Measurements from ENCODE around the gene MYBPHL.

MYBPHL gene

DNA sequence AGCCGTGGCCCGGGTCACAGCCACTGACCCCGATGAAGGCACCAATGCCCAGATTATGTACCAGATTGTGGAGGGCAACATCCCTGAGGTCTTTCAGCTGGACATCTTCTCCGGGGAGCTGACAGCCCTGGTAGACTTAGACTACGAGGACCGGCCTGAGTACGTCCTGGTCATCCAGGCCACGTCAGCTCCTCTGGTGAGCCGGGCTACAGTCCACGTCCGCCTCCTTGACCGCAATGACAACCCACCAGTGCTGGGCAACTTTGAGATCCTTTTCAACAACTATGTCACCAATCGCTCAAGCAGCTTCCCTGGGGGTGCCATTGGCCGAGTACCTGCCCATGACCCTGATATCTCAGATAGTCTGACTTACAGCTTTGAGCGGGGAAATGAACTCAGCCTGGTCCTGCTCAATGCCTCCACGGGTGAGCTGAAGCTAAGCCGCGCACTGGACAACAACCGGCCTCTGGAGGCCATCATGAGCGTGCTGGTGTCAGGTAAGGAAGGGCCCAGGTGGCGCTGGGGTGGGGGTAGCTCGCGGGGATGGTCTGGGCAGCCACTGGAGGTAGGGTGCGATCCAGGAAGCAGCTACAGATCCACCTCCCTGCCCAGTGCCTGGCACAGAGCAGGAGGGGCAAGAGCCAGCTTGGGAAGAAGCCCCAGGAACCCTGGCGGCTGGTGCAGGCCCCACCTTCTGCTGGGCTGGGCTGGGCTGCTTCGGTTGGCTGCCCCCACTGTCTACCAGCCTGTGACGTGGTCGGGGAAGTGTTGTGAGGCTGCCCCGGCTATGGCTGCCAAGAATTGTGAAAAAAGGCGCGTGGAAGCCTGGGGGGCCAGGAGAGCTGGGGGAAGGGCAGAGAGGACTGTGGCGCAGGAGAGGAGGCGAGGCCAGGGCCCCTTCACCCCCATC lies 53.7 kb downstream of the MYBPHL start:
- DNase-seq (ENCODE audit: low spot score): no peak

DNA sequence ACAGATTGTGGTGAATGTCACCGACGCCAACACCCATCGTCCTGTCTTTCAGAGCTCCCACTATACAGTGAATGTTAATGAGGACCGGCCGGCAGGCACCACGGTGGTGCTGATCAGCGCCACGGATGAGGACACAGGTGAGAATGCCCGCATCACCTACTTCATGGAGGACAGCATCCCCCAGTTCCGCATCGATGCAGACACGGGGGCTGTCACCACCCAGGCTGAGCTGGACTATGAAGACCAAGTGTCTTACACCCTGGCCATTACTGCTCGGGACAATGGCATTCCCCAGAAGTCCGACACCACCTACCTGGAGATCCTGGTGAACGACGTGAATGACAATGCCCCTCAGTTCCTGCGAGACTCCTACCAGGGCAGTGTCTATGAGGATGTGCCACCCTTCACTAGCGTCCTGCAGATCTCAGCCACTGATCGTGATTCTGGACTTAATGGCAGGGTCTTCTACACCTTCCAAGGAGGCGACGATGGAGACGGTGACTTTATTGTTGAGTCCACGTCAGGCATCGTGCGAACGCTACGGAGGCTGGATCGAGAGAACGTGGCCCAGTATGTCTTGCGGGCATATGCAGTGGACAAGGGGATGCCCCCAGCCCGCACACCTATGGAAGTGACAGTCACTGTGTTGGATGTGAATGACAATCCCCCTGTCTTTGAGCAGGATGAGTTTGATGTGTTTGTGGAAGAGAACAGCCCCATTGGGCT lies 54.5 kb downstream of the MYBPHL start:
- no peak for DNase-seq (ENCODE audit: low spot score)

DNA sequence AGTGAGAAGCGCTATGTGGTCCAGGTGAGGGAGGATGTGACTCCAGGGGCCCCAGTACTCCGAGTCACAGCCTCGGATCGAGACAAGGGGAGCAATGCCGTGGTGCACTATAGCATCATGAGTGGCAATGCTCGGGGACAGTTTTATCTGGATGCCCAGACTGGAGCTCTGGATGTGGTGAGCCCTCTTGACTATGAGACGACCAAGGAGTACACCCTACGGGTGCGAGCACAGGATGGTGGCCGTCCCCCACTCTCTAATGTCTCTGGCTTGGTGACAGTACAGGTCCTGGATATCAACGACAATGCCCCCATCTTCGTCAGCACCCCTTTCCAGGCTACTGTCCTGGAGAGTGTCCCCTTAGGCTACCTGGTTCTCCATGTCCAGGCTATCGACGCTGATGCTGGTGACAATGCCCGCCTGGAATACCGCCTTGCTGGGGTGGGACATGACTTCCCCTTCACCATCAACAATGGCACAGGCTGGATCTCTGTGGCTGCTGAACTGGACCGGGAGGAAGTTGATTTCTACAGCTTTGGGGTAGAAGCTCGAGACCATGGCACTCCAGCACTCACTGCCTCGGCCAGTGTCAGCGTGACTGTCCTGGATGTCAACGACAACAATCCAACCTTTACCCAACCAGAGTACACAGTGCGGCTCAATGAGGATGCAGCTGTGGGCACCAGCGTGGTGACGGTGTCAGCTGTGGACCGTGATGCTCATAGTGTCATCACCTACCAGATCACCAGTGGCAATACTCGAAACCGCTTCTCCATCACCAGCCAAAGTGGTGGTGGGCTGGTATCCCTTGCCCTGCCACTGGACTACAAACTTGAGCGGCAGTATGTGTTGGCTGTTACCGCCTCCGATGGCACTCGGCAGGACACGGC lies 55.3 kb downstream of the MYBPHL start:
- DNase-seq (ENCODE audit: low spot score): no peak

DNA sequence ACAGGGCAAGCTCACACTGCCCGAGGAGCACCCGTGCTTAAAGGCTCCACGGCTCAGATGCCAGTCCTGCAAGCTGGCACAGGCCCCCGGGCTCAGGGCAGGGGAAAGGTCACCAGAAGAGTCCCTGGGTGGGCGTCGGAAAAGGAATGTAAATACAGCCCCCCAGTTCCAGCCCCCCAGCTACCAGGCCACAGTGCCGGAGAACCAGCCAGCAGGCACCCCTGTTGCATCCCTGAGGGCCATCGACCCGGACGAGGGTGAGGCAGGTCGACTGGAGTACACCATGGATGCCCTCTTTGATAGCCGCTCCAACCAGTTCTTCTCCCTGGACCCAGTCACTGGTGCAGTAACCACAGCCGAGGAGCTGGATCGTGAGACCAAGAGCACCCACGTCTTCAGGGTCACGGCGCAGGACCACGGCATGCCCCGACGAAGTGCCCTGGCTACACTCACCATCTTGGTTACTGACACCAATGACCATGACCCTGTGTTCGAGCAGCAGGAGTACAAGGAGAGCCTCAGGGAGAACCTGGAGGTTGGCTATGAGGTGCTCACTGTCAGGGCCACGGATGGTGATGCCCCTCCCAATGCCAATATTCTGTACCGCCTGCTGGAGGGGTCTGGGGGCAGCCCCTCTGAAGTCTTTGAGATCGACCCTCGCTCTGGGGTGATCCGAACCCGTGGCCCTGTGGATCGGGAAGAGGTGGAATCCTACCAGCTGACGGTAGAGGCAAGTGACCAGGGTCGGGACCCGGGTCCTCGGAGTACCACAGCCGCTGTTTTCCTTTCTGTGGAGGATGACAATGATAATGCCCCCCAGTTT lies 56.1 kb downstream of the MYBPHL start:
- DNase-seq (ENCODE audit: low spot score): no peak

DNA sequence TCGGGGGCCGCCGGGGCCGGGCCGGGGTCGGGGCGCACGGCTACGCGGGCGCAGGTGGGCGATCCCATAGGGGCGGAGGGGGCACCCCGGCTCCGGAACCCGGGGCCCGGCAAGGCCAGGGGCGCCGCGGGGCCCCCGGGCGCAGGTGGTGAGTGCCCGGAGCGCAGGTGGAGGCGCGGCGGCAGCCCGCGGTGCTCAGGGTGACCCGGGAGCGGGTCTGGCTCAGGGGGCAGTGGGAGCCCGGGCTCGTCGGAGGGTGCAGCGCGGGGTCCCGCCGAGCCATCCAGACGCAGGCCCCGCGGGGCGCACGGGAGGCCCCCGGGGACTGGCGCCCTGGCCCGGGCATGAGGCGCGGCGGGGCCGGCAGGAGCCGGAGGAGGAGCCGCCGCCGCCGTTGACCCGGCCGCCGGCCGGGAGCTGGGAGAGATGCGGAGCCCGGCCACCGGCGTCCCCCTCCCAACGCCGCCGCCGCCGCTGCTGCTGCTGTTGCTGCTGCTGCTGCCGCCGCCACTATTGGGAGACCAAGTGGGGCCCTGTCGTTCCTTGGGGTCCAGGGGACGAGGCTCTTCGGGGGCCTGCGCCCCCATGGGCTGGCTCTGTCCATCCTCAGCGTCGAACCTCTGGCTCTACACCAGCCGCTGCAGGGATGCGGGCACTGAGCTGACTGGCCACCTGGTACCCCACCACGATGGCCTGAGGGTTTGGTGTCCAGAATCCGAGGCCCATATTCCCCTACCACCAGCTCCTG lies 57.0 kb downstream of the MYBPHL start:
- no peak for DNase-seq (ENCODE audit: low spot score)

DNA sequence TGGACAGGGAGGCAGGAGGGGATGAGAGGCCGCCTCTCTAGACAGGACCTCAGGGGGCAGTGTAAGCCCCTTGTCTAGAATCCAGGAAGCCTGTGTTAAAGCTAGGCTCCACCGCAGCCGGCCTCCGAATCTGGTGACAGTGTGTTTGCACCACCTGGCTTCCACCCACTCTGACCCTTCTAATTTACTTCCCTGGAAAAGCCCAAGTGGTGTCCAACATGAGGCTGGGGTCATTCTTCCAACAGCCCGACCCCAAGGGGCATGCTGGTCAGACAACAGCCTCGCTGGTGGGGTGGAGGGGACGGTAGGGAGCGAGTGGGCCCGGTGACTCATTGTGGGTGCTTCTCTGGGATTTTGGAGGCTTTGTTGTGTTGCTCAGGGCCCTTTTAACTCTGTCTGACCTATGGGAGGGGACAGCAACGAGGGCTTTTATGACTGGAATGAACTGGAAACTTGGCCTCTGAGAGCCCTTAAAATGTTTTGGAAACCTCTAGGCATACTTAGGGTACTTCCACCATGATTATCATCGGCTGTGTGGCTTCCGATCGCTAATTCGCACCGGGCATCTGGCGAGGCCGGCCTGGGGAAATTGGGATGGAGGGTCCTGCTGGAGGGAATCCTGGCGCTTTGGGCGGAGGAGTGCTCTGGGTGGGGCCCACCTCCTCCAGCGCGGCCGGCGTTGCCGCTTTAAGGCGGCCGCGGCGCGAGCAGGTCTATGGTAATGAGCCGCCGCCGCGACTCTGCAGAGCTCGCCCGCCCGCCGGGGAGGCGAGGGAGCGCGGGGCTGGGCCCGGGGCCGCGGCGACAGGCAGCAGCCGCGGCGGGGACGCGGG lies 57.8 kb downstream of the MYBPHL start, which contains the start of gene CELSR2:
Gene CELSR2 (plus strand): TSS at position 743 of the 833 bp plus-strand sequence. CDS start 541 bp downstream, outside the sequence.
- DNase-seq (ENCODE audit: low spot score): peak; percentile 44

DNA sequence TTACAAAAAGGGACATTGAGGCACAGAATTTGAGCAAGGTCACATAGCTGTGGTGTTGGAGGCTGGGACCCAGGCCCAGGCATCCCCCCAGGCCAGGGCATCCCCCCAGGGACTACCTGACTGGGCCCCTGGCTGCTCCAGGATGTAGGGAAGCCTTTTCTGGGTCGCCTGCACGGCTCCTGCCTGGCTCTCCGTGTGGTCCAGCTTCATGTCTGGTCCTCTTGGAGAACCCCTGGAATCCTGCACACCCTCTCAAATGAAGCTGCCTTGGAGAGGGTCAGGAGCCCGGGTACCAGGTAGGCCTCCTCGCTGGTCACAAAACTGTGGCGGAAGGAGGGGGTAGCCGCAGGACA lies 58.4 kb downstream of the MYBPHL start:
- no peak for DNase-seq (ENCODE audit: low spot score)

DNA sequence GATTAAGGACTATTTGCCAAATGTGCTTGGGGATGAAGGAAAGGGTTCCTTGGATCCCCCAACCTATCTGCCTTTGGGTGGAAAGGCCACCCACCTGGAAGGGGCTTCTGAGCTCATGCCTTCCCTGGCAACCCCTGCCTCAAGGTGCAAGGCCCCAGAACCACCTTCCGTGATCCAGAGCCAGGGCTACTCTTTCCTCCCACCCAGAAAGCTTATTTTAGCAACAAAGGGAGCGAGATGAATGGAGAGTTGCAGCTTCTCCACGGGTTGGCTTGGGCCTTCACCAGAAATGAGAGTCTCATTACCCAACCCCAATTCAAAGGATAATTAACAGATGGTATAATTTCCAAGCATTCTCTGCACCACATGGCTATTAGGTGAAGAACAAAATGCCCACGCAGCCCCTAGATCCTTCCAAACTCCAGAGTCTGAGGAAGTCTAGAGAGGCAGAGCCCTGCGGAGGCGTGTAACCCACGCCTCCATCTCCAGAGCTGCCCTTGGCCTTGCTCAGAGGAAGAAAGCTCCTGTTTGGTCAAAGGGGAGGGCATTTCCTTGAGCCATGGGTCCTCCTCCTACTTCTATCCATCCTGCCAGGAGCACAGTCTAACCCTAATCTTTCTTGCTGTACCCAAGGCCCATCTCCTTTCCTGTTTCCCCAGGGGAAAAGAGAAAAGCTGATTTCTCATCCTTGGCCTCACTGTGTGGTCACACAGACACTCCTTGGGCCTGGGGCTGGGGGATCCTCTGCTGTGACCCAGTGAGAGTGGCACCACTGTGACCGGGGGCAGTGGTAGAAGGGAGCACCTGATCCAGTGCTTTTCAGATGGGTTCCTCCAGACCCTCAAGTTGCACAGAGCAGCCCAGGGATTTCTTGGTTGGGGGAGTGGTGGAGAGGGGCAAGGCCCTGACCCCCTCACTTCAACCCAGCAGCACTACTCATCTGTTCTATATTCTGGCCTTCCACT lies 59.1 kb downstream of the MYBPHL start:
- no peak for DNase-seq (ENCODE audit: low spot score)

DNA sequence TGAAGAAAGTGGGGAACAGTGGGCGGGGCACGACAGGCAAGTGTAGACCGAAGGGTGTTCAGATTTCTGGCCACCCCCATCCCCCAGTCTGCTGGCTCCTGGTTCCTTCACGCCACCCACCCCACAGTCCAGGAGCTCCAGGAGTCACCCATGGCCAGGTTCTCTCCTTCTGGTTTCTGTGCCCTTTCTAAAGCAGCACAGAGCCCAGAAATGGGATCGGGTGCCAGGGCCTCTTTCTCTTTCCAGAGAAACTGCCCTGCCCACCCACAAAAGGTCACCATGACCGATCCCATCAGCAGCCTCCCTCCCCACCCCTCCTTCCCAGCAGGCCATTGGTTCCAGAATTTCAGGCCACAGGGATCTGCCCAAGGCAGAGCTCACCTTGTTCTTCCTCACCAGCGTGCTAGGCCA lies 60.7 kb downstream of the MYBPHL start:
- no peak for DNase-seq (ENCODE audit: low spot score)

DNA sequence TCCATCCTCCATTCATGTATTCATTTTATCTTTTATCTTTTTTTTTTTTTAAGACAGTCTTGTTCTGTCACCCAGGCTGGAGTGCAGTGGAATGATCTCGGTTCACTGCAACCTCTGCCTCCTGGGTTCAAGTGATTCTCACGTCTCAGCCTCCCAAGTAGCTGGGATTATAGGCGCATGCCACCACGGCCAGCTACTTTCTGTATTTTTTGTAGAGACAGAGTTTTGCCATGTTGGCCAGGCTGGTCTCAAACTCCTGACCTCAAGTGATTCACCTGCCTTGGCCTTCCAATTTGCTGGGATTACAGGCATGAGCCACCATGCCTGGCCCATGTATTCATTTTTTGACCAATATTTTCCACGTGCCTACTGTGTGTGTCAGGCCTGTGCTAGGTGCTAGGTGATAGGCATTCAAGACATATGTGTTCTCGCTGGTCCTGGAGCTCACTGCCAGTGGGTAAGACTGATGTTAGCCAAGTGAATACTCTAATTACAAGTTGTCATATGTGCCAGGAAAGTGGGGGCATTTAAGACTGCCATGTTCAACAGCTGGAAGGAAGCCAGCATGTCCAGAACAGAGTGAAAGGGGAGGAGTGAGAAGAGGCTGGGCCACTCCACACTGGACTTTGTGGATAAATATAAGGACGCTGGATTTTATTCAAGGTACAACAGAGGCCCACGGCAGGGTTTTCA lies 62.8 kb downstream of the MYBPHL start:
- DNase-seq (ENCODE audit: low spot score): no peak

DNA sequence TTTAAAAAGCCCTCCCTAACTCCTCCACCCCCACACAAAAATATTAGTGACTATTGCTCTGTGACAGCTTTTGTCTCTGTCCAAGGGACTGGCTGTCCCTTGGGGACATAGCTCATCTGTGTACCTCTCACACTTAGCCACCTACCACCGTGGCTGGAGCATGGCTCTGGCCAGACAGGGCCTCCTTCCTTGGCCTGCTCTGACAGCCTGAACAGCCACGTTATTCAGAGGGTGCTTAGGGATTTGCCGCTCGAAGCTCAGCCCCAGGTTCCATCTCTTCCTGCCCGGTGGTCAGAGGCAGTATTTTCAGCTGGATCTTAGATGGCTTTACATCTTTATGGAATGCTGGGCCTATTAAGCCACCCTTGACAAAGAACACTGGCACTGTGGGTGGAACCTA lies 63.6 kb downstream of the MYBPHL start:
- no peak for DNase-seq (ENCODE audit: low spot score)

DNA sequence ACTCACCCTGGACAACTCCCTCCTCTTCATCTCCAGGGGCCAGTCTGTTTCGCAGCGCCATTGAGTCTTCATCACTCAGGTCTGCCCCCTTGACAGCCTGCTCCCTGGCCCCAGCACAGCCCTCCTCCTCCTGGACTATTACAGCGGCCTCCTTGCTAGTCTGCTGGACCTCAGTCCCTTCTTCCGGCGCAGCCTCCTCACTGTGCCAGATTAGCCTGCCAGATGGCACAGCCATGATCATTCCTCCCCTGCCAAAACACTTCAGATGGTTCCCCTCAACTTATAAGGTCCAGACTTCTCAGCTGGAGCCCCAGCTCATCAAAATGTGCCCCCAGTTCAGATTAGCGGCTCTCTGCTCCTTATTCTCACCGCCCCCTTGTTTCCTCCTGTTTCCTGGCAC lies 64.4 kb downstream of the MYBPHL start:
- no peak for DNase-seq (ENCODE audit: low spot score)

All from CD4-positive, alpha-beta T cell treated with Interleukin-6 at 100 ng/mL for 8 hours (primary cell).